ENCODE measurements around the gene DGCR8. TPM values are rescaled to one million over a fixed set of nuclear protein-coding genes. Genes with fewer than 3 reads are reported as not detected.

Gene DGCR8
- total RNA-seq, 1 experiment from 2014 or later = 41.7 TPM

DNA sequence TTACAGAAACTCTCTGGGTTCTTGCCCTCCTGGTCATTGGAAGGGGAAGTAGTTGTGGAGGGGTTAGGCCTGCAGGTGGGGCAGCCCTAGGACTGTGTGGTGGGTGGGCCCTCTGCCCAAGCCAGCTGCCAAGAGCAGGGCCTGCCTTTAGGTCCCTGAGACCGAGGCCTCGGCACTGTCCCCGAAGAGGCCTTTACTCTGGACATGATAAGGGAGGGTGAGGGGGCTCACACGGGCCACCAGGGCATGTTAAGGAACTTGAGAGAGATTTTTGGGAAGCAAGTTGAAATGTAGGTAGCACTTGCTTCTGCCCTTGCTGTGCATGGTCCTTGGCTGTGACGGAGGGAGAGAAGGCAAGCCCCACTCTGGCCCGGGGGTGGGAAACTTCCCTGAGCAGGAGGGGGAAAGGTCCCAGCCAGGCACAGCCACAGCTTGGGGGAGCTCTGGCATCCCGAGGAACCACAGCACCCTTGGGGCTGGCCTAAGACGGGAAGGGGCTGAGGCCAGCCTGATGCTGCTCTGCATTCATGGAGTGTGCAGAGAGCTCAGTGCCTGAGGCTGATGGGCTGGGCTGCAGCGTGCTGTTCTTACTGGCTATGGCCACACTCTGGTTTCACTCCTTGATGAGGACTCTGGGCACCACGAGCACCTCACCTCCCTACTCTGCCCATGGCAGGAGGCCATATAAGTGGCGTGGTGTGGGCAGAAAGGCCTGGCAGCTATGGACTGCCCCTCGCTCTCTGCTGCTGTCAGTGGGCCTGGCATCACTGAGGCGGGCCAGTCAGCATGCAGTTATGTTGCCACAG lies 28.1 kb downstream of the DGCR8 start:
- no peak overlapping the region for H3K4me2 ChIP-seq (ENCODE audit: low read length)
- ChIA-PET POLR2A (ENCODE audit: unreplicated experiment) (no interaction called here), CTCF (no interaction called here)
- no peak overlapping the region for H3K27ac ChIP-seq (ENCODE audit: low read length)
- DNase-seq (no peak), ATAC-seq (no peak)
- H2AFZ ChIP-seq (ENCODE audit: low read length) = no peak overlapping the region
- H3K9me3 ChIP-seq (ENCODE audit: low read length) = no peaks in the 10 kb centered on the region
- H3K4me3 ChIP-seq (ENCODE audit: low read length) = no peak overlapping the region
- no peaks in the 10 kb centered on the region for H3K27me3 ChIP-seq (ENCODE audit: low read length)
- H3K79me2 ChIP-seq (ENCODE audit: low read length) = peaks cover 8% of the 10 kb centered on the region
- no peaks in the 10 kb centered on the region for H3K4me1 ChIP-seq (ENCODE audit: insufficient read depth, low read length)
- peaks cover 32% of the 10 kb centered on the region for H3K36me3 ChIP-seq (ENCODE audit: low read depth, low read length)
- no peaks in the 10 kb centered on the region for H4K20me1 ChIP-seq (ENCODE audit: low read length)
- TF ChIP-seq, protein P1, sequence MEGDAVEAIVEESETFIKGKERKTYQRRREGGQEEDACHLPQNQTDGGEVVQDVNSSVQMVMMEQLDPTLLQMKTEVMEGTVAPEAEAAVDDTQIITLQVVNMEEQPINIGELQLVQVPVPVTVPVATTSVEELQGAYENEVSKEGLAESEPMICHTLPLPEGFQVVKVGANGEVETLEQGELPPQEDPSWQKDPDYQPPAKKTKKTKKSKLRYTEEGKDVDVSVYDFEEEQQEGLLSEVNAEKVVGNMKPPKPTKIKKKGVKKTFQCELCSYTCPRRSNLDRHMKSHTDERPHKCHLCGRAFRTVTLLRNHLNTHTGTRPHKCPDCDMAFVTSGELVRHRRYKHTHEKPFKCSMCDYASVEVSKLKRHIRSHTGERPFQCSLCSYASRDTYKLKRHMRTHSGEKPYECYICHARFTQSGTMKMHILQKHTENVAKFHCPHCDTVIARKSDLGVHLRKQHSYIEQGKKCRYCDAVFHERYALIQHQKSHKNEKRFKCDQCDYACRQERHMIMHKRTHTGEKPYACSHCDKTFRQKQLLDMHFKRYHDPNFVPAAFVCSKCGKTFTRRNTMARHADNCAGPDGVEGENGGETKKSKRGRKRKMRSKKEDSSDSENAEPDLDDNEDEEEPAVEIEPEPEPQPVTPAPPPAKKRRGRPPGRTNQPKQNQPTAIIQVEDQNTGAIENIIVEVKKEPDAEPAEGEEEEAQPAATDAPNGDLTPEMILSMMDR (conservative IDR thresholded peaks at IDR 0.05; ENCODE audit: low read depth, low read length) = no peak
- TF ChIP-seq EZH2 (IDR thresholded peaks at IDR 0.05; ENCODE audit: low read length, unreplicated experiment) (no peak), EZH2phosphoT487 (IDR thresholded peaks at IDR 0.05; ENCODE audit: borderline replicate concordance, low read length) (no peak)
- BruUV-seq (replicated peaks) = no TSS peak
- no peaks in the 10 kb centered on the region for H3F3A ChIP-seq (ENCODE audit: low read length, unreplicated experiment)
- intact Hi-C loops (cut with micrococcal nuclease) = no loop called here
- H3K9me2 ChIP-seq (replicated peaks; ENCODE audit: low read length) = no peaks in the 10 kb centered on the region
- H3K9ac ChIP-seq (ENCODE audit: low read length) = no peak overlapping the region

DNA sequence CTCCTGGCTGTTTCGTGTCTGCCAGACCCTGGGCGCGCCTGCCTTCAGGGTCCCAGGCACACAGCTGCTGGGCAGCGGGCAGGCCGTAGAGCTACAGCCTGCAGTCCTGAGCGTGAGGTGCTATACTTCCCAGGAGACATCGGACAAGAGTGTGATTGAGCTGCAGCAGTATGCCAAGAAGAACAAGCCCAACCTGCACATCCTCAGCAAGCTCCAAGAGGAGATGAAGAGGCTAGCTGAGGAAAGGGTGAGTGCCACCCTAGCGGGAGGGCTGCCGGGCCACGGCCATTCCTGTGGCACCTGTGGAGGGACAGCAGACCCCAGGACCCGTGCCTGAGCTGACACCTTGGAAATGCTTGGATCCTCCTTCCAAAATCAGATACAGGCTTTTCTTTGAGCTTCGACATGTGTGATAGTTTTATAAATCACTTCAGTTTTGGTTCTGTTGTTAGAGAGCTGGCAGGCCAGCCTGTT lies 28.8 kb downstream of the DGCR8 start:
- intact Hi-C loops (cut with micrococcal nuclease) = no loop called here
- Histone ChIP-seq H2AFZ (ENCODE audit: low read length) (no peak overlapping the region), H4K20me1 (ENCODE audit: low read length) (no peaks in the 10 kb centered on the region), H3K9me3 (ENCODE audit: low read length) (no peaks in the 10 kb centered on the region), H3K4me1 (ENCODE audit: insufficient read depth, low read length) (no peaks in the 10 kb centered on the region), H3K4me3 (ENCODE audit: low read length) (no peak overlapping the region), H3K4me2 (ENCODE audit: low read length) (no peak overlapping the region), H3F3A (ENCODE audit: low read length, unreplicated experiment) (no peaks in the 10 kb centered on the region), H3K27me3 (ENCODE audit: low read length) (no peaks in the 10 kb centered on the region), H3K9me2 (replicated peaks; ENCODE audit: low read length) (no peaks in the 10 kb centered on the region), H3K27ac (ENCODE audit: low read length) (no peak overlapping the region), H3K79me2 (ENCODE audit: low read length) (peaks cover 2% of the 10 kb centered on the region; the same call in 1 of the 2 replicates), H3K36me3 (ENCODE audit: low read depth, low read length) (peaks cover 28% of the 10 kb centered on the region), H3K9ac (ENCODE audit: low read length) (no peak overlapping the region)
- DNase-seq = no peak
- ATAC-seq = no peak
- TF ChIP-seq EZH2 (IDR thresholded peaks at IDR 0.05; ENCODE audit: low read length, unreplicated experiment) (no peak), EZH2phosphoT487 (IDR thresholded peaks at IDR 0.05; ENCODE audit: borderline replicate concordance, low read length) (no peak)
- TF ChIP-seq, protein P1 (conservative IDR thresholded peaks at IDR 0.05; ENCODE audit: low read depth, low read length) = no peak
- POLR2A ChIA-PET (ENCODE audit: unreplicated experiment) = no interaction called here
- BruUV-seq (replicated peaks) = no TSS peak
- CTCF ChIA-PET = no interaction called here
